ENCODE data around the gene ZNF165.
"Not testable (repeated sequence)": the region's sequence is repeated elsewhere in the genome, so short reads cannot be mapped to it uniquely, and the experiment has no call there.

Gene ZNF165

GRCh38 chr6:28080381-28080630 is at the start of gene ZNF165:
TSS of gene ZNF165 (plus strand) at chr6:28080568. CDS start at chr6:28085481, 4,913 bp downstream.
- not testable (repeated sequence) for DNase-seq (ENCODE audit: low read depth)

- no peak for DNase-seq (ENCODE audit: low read depth)
Measured at GRCh38 chr6:28053584-28053983, 26.8 kb upstream of the ZNF165 start.

GRCh38 chr6:28060405-28060804 is 20.0 kb upstream of the ZNF165 start:
- DNase-seq (ENCODE audit: low read depth), result no peak

- no peak for DNase-seq (ENCODE audit: low read depth)
Measured at GRCh38 chr6:28064272-28064671, 16.1 kb upstream of the ZNF165 start.

- DNase-seq (ENCODE audit: low read depth), result no peak
Measured at GRCh38 chr6:28068067-28068466, 12.3 kb upstream of the ZNF165 start.

GRCh38 chr6:28070968-28071367 is 9.4 kb upstream of the ZNF165 start:
- DNase-seq (ENCODE audit: low read depth), result not testable (repeated sequence)

- DNase-seq (ENCODE audit: low read depth), result no peak
Measured at GRCh38 chr6:28078050-28078449, 2.3 kb upstream of the ZNF165 start.

- no peak for DNase-seq (ENCODE audit: low read depth)
Measured at GRCh38 chr6:28078836-28079235, 1.5 kb upstream of the ZNF165 start.

GRCh38 chr6:28080631-28081485 is 490 bp downstream of the ZNF165 start:
- peak; percentile 74 for DNase-seq (ENCODE audit: low read depth)

GRCh38 chr6:28081486-28081751 is 1.1 kb downstream of the ZNF165 start:
- no peak for DNase-seq (ENCODE audit: low read depth)

GRCh38 chr6:28082939-28083338 is 2.6 kb downstream of the ZNF165 start:
- DNase-seq (ENCODE audit: low read depth), result no peak

- DNase-seq (ENCODE audit: low read depth), result no peak
Measured at GRCh38 chr6:28089054-28089453, 8.7 kb downstream of the ZNF165 start.

- DNase-seq (ENCODE audit: low read depth), result no peak
Measured at GRCh38 chr6:28090917-28091586, 10.7 kb downstream of the ZNF165 start.

GRCh38 chr6:28102222-28102621 is 21.9 kb downstream of the ZNF165 start:
- DNase-seq (ENCODE audit: low read depth), result not testable (repeated sequence)

GRCh38 chr6:28102699-28103098 is 22.3 kb downstream of the ZNF165 start:
- not testable (repeated sequence) for DNase-seq (ENCODE audit: low read depth)

GRCh38 chr6:28104392-28105244 is 24.2 kb downstream of the ZNF165 start:
- peak; percentile 75 for DNase-seq (ENCODE audit: low read depth)

- no peak for DNase-seq (ENCODE audit: low read depth)
Measured at GRCh38 chr6:28105245-28105639, 24.9 kb downstream of the ZNF165 start.

- no peak for DNase-seq (ENCODE audit: low read depth)
Measured at GRCh38 chr6:28107506-28107905, 27.1 kb downstream of the ZNF165 start.

- DNase-seq (ENCODE audit: low read depth), result no peak
Measured at GRCh38 chr6:28111964-28112363, 31.6 kb downstream of the ZNF165 start.

GRCh38 chr6:28115799-28116198 is 35.4 kb downstream of the ZNF165 start:
- DNase-seq (ENCODE audit: low read depth), result no peak

GRCh38 chr6:28117386-28118050 is 37.1 kb downstream of the ZNF165 start:
- no peak for DNase-seq (ENCODE audit: low read depth)

GRCh38 chr6:28118217-28118616 is 37.8 kb downstream of the ZNF165 start:
- no peak for DNase-seq (ENCODE audit: low read depth)
